Right cardiac atrium (tissue), 5 donors: Measurements from ENCODE around the gene PDE8B. TPM values are rescaled to one million over a fixed set of nuclear protein-coding genes. Genes with fewer than 3 reads are reported as not detected.

Source experiments
- ATAC-seq, 2 donors: fragments of 200-7000 bp; cut with Tn5 transposase; one replicate each; pipeline versions ENCODE4 v1.8.0 to v1.9.1; 2020; ENCODE audit warnings: moderate library complexity in 2 of 2, mild to moderate bottlenecking in 1 of 2
- DNase-seq, 3 donors: peaks; one replicate each; pipeline ENCODE4 v3.0.0-alpha.2; 2020
- H3K27ac ChIP-seq: one replicate; pipeline ENCODE4 v1.5.1; 2013; ENCODE audit warnings: mild to moderate bottlenecking, low read length, control low read depth, moderate library complexity
- H3K27me3 ChIP-seq: one replicate; pipeline ENCODE4 v1.6.1; 2013; ENCODE audit not compliant: control insufficient read depth, insufficient read depth
- H3K4me1 ChIP-seq: one replicate; pipeline ENCODE4 v1.6.1; 2013; ENCODE audit warnings: low read length; ENCODE audit not compliant: control insufficient read depth, insufficient read depth
- H3K4me3 ChIP-seq: one replicate; pipeline ENCODE4 v1.5.1; 2013; ENCODE audit warnings: low read length, control low read depth
- H3K9me3 ChIP-seq: one replicate; pipeline ENCODE4 v1.6.1; 2013; ENCODE audit warnings: low read length; ENCODE audit not compliant: control insufficient read depth
- WGBS: extraction: QIAGEN DNeasy Blood & Tissue Kit; methylation state at CpG from one replicate; pipeline ENCODE4 v1.1.7; 2013; 5-methylcytosine and 5-hydroxymethylcytosine counted together
- intact Hi-C, 4 donors: fragments of 100-400 bp; cut with DNase I; formaldehyde crosslinking; loops; one replicate each; pipeline versions ENCODE4 v1.11.0 to v1.14.0; 2022 to 2023
- polyA plus RNA-seq: library from polyadenylated mRNA; stranded (reverse); fragments of 200-250 nt; gene quantifications from one replicate; pipeline ENCODE4 v1.2.3, GENCODE V29; 2013
- total RNA-seq, 4 donors: library from RNA; stranded (reverse); fragmentation: NEBNext Ultra II Directional; extraction: Animal tissue kit (Norgen Biotek cat#: 25700); gene quantifications; one replicate each; pipeline ENCODE4 v1.2.1, GENCODE V29; 2021
- donor health status: healthy with polysubstance abuse.
- donor health status: DM: no; HTN: yes; CAD: no.
- donor health status: DM: no; HTN: no; CAD: no.
- donor health status: DM: no; HTN: yes; CAD: no; lungs with severe emphysema.
- donor health status: DM: yes; HTN: yes; CAD: no.

The PDE8B gene
- total and polyA plus RNA-seq, 5 donors = 15.1 to 71.2 (median 43.8) TPM

DNA sequence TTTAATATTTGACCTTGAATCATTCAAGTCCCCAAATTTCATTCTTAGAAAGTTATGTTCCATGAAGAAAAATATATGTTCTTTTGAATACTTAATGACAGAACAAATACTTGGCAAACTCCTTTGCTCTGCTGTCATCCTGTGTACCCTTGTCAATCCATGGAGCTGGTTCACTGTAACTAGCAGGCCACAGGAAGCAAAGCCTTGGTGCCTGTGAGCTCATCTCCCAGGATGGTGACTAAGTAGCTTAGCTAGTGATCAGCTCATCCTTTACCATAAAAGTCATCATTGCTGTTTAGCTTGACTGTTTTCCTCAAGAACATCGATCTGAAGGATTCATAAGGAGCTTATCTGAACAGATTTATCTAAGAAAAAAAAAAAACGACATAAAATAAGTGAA is 216.2 kb downstream of the PDE8B start:
- WGBS = 70% methylated on average over 2 of the region's 2 CpGs
- no peaks in the 10 kb centered on the region for H3K9me3 ChIP-seq
- no peak overlapping the region for H3K27ac ChIP-seq
- no peaks in the 10 kb centered on the region for H3K4me1 ChIP-seq
- H3K4me3 ChIP-seq = no peak overlapping the region
- H3K27me3 ChIP-seq = no peaks in the 10 kb centered on the region
- peak in 1 of 2 donors; percentile 48 for ATAC-seq
- intact Hi-C loops = no loop called here
- DNase-seq = no peak

DNA sequence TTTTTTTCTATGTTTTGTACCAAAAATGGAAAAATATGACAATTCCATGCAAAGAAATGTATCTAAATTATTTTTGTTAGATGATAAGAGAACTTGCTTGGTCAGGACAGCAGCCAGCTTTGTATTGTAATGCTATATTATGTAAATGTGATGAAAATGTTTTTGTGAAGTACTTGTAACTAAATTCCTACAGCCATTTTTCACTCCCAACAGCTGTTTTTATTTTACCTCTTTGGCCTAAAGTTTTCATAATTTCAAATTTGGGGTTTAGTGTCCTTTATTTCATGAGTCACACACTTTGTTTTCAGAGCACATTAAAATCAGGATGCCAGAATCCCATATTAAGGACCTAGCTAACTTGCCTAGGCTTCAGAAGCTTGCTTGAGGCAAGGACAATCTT is 217.5 kb downstream of the PDE8B start:
- intact Hi-C loops = no loop called here
- DNase-seq (no peak), ATAC-seq (no peak)
- Histone ChIP-seq H3K27ac (no peak overlapping the region), H3K27me3 (no peaks in the 10 kb centered on the region), H3K4me1 (no peaks in the 10 kb centered on the region), H3K4me3 (no peak overlapping the region), H3K9me3 (no peaks in the 10 kb centered on the region)

DNA sequence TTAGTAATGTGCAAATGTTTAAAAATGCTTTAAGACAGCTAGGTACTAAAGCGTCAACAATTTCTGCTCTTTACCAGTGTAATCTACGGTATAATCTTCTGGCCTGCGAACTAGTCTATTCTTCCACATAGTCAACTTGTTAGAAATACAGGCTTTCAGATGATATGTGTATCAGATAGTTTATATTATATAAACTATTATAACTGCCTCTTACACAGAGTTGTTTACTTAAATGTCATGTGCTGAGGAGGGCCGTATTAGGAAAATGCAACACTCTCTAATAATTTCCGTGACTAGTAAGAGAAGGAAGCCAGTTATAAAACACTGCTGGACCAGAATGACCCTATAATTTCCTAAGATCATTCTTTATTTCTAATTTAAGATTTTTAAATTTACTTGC is 218.0 kb downstream of the PDE8B start:
- no peak overlapping the region for H3K4me3 ChIP-seq
- H3K9me3 ChIP-seq = no peaks in the 10 kb centered on the region
- no peaks in the 10 kb centered on the region for H3K27me3 ChIP-seq
- ATAC-seq = no peak
- intact Hi-C loops = no loop called here
- no peak overlapping the region for H3K27ac ChIP-seq
- no peak for DNase-seq
- 82% methylated on average over 5 of the region's 5 CpGs for WGBS
- H3K4me1 ChIP-seq = no peaks in the 10 kb centered on the region

DNA sequence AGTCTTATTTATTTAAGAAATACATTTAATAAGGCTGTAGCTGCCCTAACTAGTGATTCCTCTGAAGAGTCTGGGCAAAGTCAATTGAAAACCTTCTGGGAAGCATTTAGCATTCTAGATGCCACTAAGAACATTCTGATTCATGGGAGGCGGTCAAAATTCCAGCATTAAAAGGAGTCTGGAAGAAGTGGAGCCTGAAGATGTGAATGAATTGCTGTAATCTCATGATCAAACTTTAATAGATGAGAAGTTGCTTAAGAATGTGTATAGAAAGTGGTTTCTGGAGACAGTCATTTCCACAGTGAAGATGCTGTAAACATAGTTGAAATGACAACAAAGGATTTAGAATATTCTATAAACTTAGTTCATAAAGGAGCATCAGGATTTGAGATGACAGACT is 220.2 kb downstream of the PDE8B start:
- Histone ChIP-seq H3K9me3 (no peaks in the 10 kb centered on the region), H3K27me3 (no peaks in the 10 kb centered on the region), H3K4me3 (no peak overlapping the region), H3K27ac (no peak overlapping the region), H3K4me1 (no peaks in the 10 kb centered on the region)
- WGBS = 99% methylated on average over 1 of the region's 1 CpG
- no peak for DNase-seq
- intact Hi-C loops = no loop called here
- no peak for ATAC-seq

DNA sequence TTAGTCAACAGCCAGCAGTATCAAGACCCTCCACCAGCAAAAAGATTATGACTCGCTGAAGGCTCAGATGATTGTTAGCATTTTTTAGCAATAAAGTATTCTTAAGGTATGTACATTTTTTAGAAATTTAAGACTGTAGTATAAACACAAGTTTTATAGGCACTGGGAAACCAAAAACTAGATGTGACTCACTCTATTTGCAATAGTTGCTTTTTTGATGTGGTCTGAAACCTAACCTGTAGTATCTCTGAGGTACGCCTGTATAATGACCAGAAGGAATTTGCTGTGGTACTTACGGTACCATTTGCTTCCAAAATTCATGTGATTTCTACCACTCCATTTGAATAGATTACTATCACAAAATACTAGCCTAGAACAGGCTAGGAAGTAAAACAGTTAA is 220.8 kb downstream of the PDE8B start:
- DNase-seq = no peak
- 98% methylated on average over 3 of the region's 3 CpGs for WGBS
- Histone ChIP-seq H3K27me3 (no peaks in the 10 kb centered on the region), H3K27ac (no peak overlapping the region), H3K4me1 (no peaks in the 10 kb centered on the region), H3K4me3 (no peak overlapping the region), H3K9me3 (no peaks in the 10 kb centered on the region)
- intact Hi-C loops = no loop called here
- no peak for ATAC-seq

DNA sequence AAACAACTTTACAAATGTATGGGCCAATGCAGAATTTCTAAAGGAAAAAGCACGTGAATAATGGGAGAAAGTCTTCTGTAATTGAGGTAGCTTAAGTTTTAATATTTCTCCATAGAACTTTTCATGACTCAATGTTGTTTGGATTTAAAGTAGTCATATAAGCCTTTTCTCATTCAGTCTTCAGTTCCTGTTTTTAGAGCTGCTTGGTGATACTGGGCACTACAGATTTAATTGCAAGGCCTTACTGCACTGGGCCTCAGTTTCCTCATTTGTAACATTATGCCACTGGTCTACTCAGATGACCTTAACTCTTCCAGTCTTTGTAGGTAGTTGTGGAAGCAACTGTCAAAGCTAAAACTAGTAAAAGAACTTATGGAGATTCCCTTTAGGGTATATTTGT is 221.2 kb downstream of the PDE8B start:
- ATAC-seq (no peak), DNase-seq (no peak)
- H3K4me1 ChIP-seq = no peaks in the 10 kb centered on the region
- no peak overlapping the region for H3K27ac ChIP-seq
- no peaks in the 10 kb centered on the region for H3K27me3 ChIP-seq
- no peaks in the 10 kb centered on the region for H3K9me3 ChIP-seq
- intact Hi-C loops = no loop called here
- H3K4me3 ChIP-seq = no peak overlapping the region
- 94% methylated on average over 1 of the region's 1 CpG for whole genome bisulfite sequencing

DNA sequence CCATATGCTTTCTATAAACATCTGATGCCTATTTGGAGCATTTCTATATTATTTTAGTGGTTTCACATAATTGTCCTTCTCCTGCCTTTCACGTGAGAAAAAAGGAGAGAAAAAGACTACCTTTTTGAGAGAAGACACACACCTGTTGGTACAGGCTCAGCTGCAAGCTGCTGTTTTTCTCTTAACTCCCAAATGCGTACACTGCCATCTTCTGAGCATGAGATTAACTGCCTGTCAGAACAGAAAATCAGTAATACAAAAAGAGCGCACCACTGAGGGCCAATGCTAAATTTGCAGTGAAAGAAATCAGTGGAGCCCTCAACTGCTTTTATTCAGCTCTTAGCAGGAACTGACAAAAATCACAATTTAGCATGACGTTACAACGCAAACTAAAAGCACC is 226.7 kb downstream of the PDE8B start:
- no peaks in the 10 kb centered on the region for H3K9me3 ChIP-seq
- WGBS = 82% methylated on average over 5 of the region's 5 CpGs
- DNase-seq = no peak
- H3K4me3 ChIP-seq = no peak overlapping the region
- H3K27ac ChIP-seq = no peak overlapping the region
- intact Hi-C loops = no loop called here
- H3K4me1 ChIP-seq = no peaks in the 10 kb centered on the region
- no peaks in the 10 kb centered on the region for H3K27me3 ChIP-seq
- ATAC-seq = no peak

DNA sequence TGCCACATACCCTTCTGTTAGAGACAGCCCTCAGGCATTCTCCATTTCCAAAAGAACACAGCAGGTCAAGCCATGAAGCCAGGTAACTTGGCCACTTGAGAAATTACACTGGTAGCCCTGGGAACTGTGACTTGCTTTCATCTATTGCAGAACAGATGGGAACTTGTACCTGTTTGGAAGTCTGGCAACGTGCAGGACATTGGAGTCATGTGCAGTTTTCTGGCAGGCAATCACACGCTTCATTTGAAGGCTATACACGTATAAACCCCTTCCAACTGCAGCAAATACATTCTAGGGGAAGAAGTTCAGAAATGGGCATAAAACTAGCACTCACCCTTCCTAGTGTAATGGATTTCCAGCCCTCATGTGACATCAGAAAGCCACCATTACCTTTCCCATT is 227.6 kb downstream of the PDE8B start:
- H3K4me3 ChIP-seq = no peak overlapping the region
- H3K27me3 ChIP-seq = no peaks in the 10 kb centered on the region
- no peaks in the 10 kb centered on the region for H3K9me3 ChIP-seq
- 72% methylated on average over 3 of the region's 3 CpGs for WGBS
- no peak for DNase-seq
- no peak for ATAC-seq
- no peak overlapping the region for H3K27ac ChIP-seq
- intact Hi-C loops = no loop called here
- no peaks in the 10 kb centered on the region for H3K4me1 ChIP-seq

DNA sequence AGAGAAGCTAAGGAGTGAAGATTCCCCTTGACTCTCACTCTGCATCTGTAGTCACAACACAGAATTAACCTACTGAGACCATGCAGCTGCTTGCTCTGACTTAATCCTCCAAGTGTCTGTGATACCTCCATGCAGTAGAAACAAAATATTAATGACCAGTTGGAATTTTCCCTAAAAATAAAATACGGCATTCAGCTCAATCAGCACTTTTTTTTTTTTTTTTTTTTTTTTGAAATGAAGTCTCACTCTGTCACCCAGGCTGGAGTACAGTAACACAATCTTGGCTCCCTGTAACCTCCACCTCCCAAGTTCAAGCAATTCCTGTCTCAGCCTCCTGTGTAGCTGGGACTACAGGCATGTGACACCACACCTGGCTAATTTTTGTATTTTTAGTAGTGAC is 233.2 kb downstream of the PDE8B start:
- intact Hi-C loops = no loop called here
- 95% methylated on average over 1 of the region's 1 CpG for WGBS
- ATAC-seq = no peak
- DNase-seq = no peak
- Histone ChIP-seq H3K9me3 (no peaks in the 10 kb centered on the region), H3K27ac (no peak overlapping the region), H3K4me1 (no peaks in the 10 kb centered on the region), H3K4me3 (no peak overlapping the region), H3K27me3 (no peaks in the 10 kb centered on the region)

DNA sequence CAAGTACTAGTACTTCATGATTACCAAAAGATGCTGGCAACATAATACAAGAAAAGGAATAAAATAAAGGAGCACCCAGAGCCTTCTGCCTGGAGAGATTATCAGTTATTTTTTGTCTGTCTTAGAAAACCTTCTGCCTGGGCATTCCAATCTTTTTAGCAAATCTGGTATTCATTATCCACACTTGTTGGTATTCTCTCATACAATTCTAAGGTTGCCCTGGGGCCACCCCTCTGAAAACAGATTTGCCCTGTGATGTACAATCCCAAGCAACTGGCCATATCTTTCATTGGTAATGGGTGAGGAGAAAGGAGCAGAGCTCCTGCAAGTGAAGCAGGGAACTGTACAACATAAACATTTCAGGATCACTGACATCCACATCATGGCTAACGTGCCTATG is 233.9 kb downstream of the PDE8B start:
- intact Hi-C loops = no loop called here
- H3K4me1 ChIP-seq = no peaks in the 10 kb centered on the region
- 99% methylated on average over 1 of the region's 1 CpG for WGBS
- H3K4me3 ChIP-seq = no peak overlapping the region
- H3K9me3 ChIP-seq = no peaks in the 10 kb centered on the region
- H3K27ac ChIP-seq = no peak overlapping the region
- no peak for ATAC-seq
- no peak for DNase-seq
- no peaks in the 10 kb centered on the region for H3K27me3 ChIP-seq

DNA sequence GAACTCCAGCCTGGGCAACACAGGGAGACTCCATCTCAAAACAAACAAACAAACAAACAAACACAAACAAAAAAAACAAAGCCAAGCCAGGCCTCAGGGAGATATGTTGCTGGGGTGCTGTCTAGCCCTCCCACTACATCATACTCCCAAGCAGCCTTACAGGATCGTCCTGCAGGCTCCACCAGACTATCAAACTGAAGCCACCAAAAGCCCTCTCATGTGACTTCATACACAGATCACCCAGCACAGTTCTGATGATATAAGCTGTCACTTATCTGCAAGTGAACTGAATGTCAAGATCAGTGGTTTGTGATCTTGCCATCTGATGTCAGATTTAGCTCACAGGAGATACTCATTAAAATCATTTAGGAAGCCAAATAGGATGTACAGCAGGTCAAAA is 238.4 kb downstream of the PDE8B start:
- intact Hi-C loops = no loop called here
- H3K27me3 ChIP-seq = no peaks in the 10 kb centered on the region
- DNase-seq (no peak), ATAC-seq (peak; percentile 51 to 52)
- H3K27ac ChIP-seq = no peak overlapping the region
- no peak overlapping the region for H3K4me3 ChIP-seq
- H3K4me1 ChIP-seq = no peaks in the 10 kb centered on the region
- no peaks in the 10 kb centered on the region for H3K9me3 ChIP-seq
- WGBS = 56% methylated on average over 1 of the region's 1 CpG

DNA sequence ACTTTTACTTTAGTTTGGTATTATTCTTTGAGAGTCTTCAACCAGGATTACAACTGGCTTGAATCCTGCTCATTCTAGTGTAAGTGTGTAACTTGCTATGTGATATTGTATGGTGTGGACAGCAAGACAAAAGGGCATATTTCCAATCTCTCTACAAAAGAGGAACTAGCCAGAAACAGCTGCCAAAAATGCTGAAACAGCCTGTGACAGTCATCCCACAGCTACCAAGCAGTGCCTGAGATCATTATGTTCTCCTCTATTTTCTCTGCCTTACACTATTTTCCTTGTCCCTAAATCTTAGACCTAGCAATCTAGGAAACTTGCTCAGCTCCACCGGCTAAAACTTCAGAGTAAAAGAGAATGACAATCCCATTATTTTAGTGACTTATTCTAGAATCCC is 238.8 kb downstream of the PDE8B start:
- Histone ChIP-seq H3K27me3 (no peaks in the 10 kb centered on the region), H3K4me3 (no peak overlapping the region), H3K27ac (no peak overlapping the region), H3K9me3 (no peaks in the 10 kb centered on the region), H3K4me1 (no peaks in the 10 kb centered on the region)
- DNase-seq = no peak
- WGBS = 46% methylated on average over 1 of the region's 1 CpG
- intact Hi-C loops = no loop called here
- ATAC-seq = peak; percentile 81 to 94
